WERI-Rb-1 (cell line): ENCODE data around the gene FKBP5.

Experiments used
- DNase-seq: peaks from one replicate; pipeline ENCODE4 v3.0.0-alpha.2; 2020
- H3K27ac ChIP-seq: fragments of 250-450 bp; sonication (Bioruptor Pico); 2 replicates; pipeline ENCODE4 v1.5.1; 2020; ENCODE audit warnings: mild to moderate bottlenecking, moderate library complexity
- H3K27me3 ChIP-seq: fragments of 250-450 bp; sonication (Bioruptor Pico); 2 replicates; pipeline ENCODE4 v1.5.1; 2021; ENCODE audit warnings: mild to moderate bottlenecking, low read depth, moderate library complexity; ENCODE audit not compliant: insufficient read depth, severe bottlenecking
- H3K36me3 ChIP-seq: fragments of 250-450 bp; sonication (Bioruptor Pico); 2 replicates; pipeline ENCODE4 v1.5.1; 2020; ENCODE audit warnings: mild to moderate bottlenecking, moderate library complexity
- H3K4me3 ChIP-seq: 2 replicates; pipeline ENCODE4 v1.5.1; 2011; ENCODE audit warnings: low read depth, mild to moderate bottlenecking, control low read depth, low read length
- H3K9me3 ChIP-seq: fragments of 250-450 bp; sonication (Bioruptor Pico); 2 replicates; pipeline ENCODE4 v1.5.1; 2021; ENCODE audit warnings: mild to moderate bottlenecking, moderate library complexity; ENCODE audit not compliant: severe bottlenecking
- CTCF ChIP-seq: IDR thresholded peaks from 2 replicates; pipeline ENCODE4 v1.5.1; 2011; ENCODE audit warnings: low read depth, mild to moderate bottlenecking, control low read depth, inconsistent platforms, low read length

The FKBP5 gene

DNA sequence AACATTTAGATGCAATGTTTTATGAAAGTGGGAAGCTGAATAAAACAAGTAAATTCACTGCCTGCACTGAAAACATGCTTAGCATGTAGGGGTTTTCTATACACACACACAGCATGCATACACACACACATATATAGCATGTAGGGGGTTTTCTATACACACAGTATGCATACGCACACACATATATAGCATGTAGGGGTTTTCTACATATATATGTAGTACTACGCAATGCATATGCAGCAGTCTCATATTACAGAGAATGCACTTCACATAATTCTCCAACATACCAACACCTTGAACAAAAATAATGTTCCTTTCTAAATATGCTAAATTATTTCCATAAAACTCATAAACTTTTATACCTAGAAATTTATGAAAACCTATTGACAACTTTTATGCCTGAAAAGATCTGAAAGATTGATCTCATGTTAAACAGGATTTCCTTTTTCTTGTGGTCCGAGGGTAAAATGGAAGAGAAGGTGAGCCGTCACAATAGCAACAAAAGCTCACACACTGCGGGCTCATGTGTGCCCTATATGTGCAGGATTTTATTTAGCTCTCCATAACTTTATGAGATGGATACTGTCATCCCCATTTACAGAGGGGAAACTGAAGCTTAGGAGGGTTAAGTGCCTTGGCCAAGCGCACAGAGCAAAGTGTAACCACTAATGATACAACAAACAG, 94.1 kb downstream of the FKBP5 start:
- no peak overlapping the region for H3K27ac ChIP-seq
- H3K27me3 ChIP-seq, result no peaks in the 10 kb centered on the region
- H3K9me3 ChIP-seq, result no peaks in the 10 kb centered on the region
- no peak overlapping the region for H3K4me3 ChIP-seq
- TF ChIP-seq CTCF, result no peak
- peaks cover 70% of the 10 kb centered on the region for H3K36me3 ChIP-seq
- no peak for DNase-seq

DNA sequence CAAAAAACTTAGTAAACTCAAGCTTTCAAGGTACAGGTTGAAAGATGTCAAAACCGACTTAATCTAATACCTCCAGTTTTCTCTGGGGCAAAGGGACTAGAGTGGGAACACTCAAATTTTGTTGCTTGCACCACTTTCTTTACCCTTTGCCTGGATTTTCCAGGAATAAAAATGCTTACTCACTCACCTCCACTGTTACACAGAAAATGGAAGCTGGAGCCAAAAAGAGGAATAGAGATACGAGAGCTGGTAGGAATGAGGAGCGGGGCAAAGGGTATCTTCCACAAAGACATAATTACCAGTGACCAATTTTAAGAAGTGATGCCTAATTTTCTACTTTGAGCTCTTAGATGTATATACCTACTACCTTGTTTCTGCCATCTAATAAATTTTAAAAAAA, 96.5 kb downstream of the FKBP5 start:
- no peak for TF ChIP-seq CTCF
- Histone ChIP-seq H3K4me3 (no peak overlapping the region), H3K27me3 (no peaks in the 10 kb centered on the region), H3K9me3 (no peaks in the 10 kb centered on the region), H3K27ac (no peak overlapping the region), H3K36me3 (peaks cover 76% of the 10 kb centered on the region)
- no peak for DNase-seq

- Histone ChIP-seq H3K36me3 (peaks cover 67% of the 10 kb centered on the region), H3K27ac (no peak overlapping the region), H3K27me3 (no peaks in the 10 kb centered on the region), H3K4me3 (no peak overlapping the region), H3K9me3 (no peaks in the 10 kb centered on the region)
- no peak for TF ChIP-seq CTCF
- DNase-seq, result no peak
Measured at GRCh38 chr6:35590622-35591066, 98.1 kb downstream of the FKBP5 start.

DNA sequence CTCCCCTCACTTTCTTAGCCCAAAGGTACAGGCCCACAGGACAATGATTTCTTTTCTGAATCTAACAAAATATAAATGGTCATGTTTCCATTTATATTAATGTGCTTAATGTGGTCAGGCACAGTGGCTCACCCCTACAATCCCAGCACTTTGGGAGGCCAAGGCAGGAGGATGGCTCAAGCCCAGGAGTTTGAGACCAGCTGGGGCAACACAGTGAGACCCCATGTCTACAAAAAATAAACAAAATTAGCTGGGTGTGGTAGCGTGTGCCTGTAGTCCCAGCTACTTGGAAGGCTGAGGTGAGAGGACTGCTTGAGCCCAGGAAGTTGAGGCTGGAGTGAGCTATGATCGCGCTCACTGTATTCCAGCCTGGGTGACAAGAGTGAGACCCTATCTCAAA, 98.8 kb downstream of the FKBP5 start:
- peaks cover 60% of the 10 kb centered on the region for H3K36me3 ChIP-seq
- H3K27ac ChIP-seq, result no peak overlapping the region
- no peak for TF ChIP-seq CTCF
- no peaks in the 10 kb centered on the region for H3K27me3 ChIP-seq
- no peak for DNase-seq
- H3K4me3 ChIP-seq, result no peak overlapping the region
- H3K9me3 ChIP-seq, result no peaks in the 10 kb centered on the region

DNA sequence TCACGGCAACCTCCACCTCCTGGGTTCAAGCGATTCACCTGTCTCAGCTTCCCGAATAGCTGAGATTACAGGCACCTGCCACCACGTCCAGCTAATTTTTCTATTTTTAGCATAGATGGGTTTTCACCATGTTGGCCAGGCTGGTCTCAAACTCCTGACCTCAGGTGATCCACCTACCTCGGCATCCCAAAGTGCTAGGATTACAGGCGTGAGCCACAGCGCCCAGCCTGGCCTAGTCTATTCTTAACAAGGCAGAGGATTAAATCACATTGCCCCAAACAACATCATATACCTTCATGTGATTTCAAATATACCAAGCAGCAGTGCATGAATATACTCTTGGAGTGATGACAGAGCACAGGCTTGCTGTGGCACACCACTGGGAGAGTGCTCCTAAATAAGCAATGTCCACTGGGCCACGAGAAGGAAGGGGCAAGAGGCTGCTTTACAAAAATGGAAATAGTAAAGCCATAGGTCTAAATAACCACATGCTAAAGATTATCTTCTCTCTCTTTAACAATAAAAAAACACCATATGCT, 99.4 kb downstream of the FKBP5 start:
- peaks cover 54% of the 10 kb centered on the region for H3K36me3 ChIP-seq
- H3K27me3 ChIP-seq, result no peaks in the 10 kb centered on the region
- H3K4me3 ChIP-seq, result no peak overlapping the region
- H3K27ac ChIP-seq, result peak overlapping the region; percentile 10; the same call in 1 of the 2 replicates
- TF ChIP-seq CTCF, result no peak
- no peaks in the 10 kb centered on the region for H3K9me3 ChIP-seq
- peak; percentile 33 for DNase-seq

DNA sequence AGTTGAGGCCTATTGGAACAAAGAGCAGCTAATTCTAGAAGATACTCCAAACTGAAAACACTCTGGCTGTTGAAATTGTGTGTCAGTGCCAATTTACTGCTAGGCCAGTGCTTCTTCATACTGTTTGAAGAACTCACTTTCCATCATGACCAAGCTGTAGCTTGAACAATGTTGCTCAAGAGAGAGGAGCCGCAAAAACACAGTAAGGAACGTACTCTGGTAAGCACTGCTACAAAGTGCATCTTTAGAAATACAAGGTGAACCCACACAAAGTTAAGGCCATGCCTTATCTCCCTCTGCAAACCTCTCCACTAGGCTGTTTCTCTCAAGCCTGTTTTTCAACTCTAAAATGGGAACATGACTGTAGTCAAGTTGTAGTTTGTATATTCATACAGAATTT, 101.5 kb downstream of the FKBP5 start:
- no peak for DNase-seq
- no peaks in the 10 kb centered on the region for H3K27me3 ChIP-seq
- no peak overlapping the region for H3K27ac ChIP-seq
- H3K36me3 ChIP-seq, result peaks cover 33% of the 10 kb centered on the region
- TF ChIP-seq CTCF, result no peak
- H3K4me3 ChIP-seq, result no peak overlapping the region
- no peaks in the 10 kb centered on the region for H3K9me3 ChIP-seq
